Measurements from ENCODE around the gene RO60. TPM values are rescaled to one million over a fixed set of nuclear protein-coding genes. Genes with fewer than 3 reads are reported as not detected.
A peak's percentile ranks its signal among the peaks of the same experiment; 100 is the strongest.

The RO60 gene
- total and polyA plus RNA-seq, 7 donors = 6.6 to 44.3 (median 35.1) TPM

- H3K27me3 ChIP-seq (ENCODE audit: insufficient read depth in 3 of 3, low read length in 2 of 3) = no peaks in the 10 kb centered on the region
- ATAC-seq (no peak), DNase-seq (no peak)
- intact Hi-C loops (cut with DNase I) = no loop called here
- peaks cover 20% of the 10 kb centered on the region for H3K4me1 ChIP-seq
- H3K27ac ChIP-seq = no peak overlapping the region
- H3K36me3 ChIP-seq (ENCODE audit: insufficient read depth in 1 of 2, low read depth in 1 of 2) = peaks cover 0 to 9% of the 10 kb centered on the region in 2 donors
- TF ChIP-seq CTCF (IDR thresholded peaks at IDR 0.05) = no peak
- H3K4me3 ChIP-seq = no peak overlapping the region
- no peaks in the 10 kb centered on the region for H3K9me3 ChIP-seq
Measured at GRCh38 chr1:193065954-193066353, 6.5 kb downstream of the RO60 start.

GRCh38 chr1:193066606-193067005, 7.2 kb downstream of the RO60 start:
- TF ChIP-seq CTCF (IDR thresholded peaks at IDR 0.05) = no peak
- Histone ChIP-seq H3K4me3 (no peak overlapping the region), H3K27ac (no peak overlapping the region), H3K4me1 (peaks cover 20% of the 10 kb centered on the region), H3K9me3 (no peaks in the 10 kb centered on the region), H3K36me3 (ENCODE audit: insufficient read depth in 1 of 2, low read depth in 1 of 2) (peaks cover 0 to 9% of the 10 kb centered on the region in 2 donors), H3K27me3 (ENCODE audit: insufficient read depth in 3 of 3, low read length in 2 of 3) (no peaks in the 10 kb centered on the region)
- no peak for DNase-seq
- intact Hi-C loops (cut with DNase I) = no loop called here
- WGBS, 3 donors = 92 to 94% (median 92%) methylated on average over 4 of the region's 4 CpGs
- ATAC-seq = no peak

DNA sequence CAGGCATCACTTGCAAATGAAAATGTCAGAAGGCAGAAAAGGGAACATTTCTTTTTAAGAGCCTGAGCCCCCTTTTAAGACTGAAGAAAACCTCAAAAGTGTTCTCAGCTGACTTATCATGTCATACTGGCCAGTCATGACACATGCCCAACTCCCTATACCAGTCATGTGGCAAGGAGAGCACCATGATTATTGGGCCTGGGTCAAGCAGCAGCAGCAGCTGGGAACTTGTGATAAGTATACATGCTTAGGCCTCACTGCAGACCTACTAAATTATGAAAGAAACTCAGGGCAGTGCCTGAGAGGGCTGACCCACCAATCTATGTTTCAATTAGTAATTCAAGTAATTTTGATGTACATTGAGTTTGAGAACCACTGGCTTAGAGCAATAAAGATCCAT, 8.6 kb downstream of the RO60 start:
- TF ChIP-seq CTCF (IDR thresholded peaks at IDR 0.05) = no peak
- DNase-seq = no peak
- H3K27ac ChIP-seq = no peak overlapping the region
- no peak overlapping the region for H3K4me3 ChIP-seq
- ATAC-seq = no peak
- intact Hi-C loops (cut with DNase I) = no loop called here
- H3K9me3 ChIP-seq = no peaks in the 10 kb centered on the region
- no peaks in the 10 kb centered on the region for H3K27me3 ChIP-seq (ENCODE audit: insufficient read depth in 3 of 3, low read length in 2 of 3)
- H3K4me1 ChIP-seq = peaks cover 10% of the 10 kb centered on the region
- H3K36me3 ChIP-seq (ENCODE audit: insufficient read depth in 1 of 2, low read depth in 1 of 2) = peaks cover 0 to 9% of the 10 kb centered on the region in 2 donors

- DNase-seq (no peak), ATAC-seq (peak in 2 of 4 donors; percentile 37 to 48)
- H3K4me1 ChIP-seq = peaks cover 10% of the 10 kb centered on the region
- intact Hi-C loops (cut with DNase I) = no loop called here
- H3K27me3 ChIP-seq (ENCODE audit: insufficient read depth in 3 of 3, low read length in 2 of 3) = no peaks in the 10 kb centered on the region
- H3K9me3 ChIP-seq = no peaks in the 10 kb centered on the region
- TF ChIP-seq CTCF (IDR thresholded peaks at IDR 0.05) = no peak
- H3K4me3 ChIP-seq = no peak overlapping the region
- 83 to 85% (median 85%) methylated on average over 4 of the region's 4 CpGs for WGBS, 3 donors
- H3K36me3 ChIP-seq (ENCODE audit: insufficient read depth in 1 of 2, low read depth in 1 of 2) = peaks cover 0 to 12% of the 10 kb centered on the region in 2 donors
- no peak overlapping the region for H3K27ac ChIP-seq
Measured at GRCh38 chr1:193069748-193070385, 10.5 kb downstream of the RO60 start.

DNA sequence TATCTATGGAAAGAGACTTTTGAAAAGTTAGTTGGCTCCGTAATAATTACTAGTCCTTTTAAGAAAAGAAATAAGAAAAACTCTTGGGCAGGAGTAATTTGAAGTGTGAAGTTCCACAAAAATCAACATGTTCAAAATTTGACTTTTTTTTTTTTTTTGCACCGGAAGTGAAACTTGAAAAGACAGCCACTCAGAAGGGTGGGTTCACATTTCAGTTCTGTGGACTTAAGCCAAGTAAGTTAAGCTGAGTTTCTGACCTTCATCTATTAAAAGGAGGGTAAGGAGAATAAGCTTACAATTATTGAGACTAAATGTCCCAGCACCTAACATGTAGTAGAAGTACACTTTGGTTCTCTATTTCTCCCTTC, 11.0 kb downstream of the RO60 start:
- peaks cover 10% of the 10 kb centered on the region for H3K4me1 ChIP-seq
- no peak overlapping the region for H3K4me3 ChIP-seq
- DNase-seq = no peak
- TF ChIP-seq CTCF (IDR thresholded peaks at IDR 0.05) = no peak
- intact Hi-C loops (cut with DNase I) = no loop called here
- 47 to 55% (median 54%) methylated on average over 2 of the region's 2 CpGs for WGBS, 3 donors
- H3K27ac ChIP-seq = peak overlapping the region; percentile 24
- ATAC-seq = peak in 1 of 4 donors; percentile 69
- H3K36me3 ChIP-seq (ENCODE audit: insufficient read depth in 1 of 2, low read depth in 1 of 2) = peaks cover 0 to 12% of the 10 kb centered on the region in 2 donors
- no peaks in the 10 kb centered on the region for H3K9me3 ChIP-seq
- H3K27me3 ChIP-seq (ENCODE audit: insufficient read depth in 3 of 3, low read length in 2 of 3) = no peaks in the 10 kb centered on the region

Measured in psoas muscle (tissue), 8 donors.